ENCODE results near the gene TRIM17. TPM values are rescaled to one million over a fixed set of nuclear protein-coding genes. Genes with fewer than 3 reads are reported as not detected.

Gene TRIM17
- total RNA-seq, 1 donor from 2014 or later, result 1.3 TPM

DNA sequence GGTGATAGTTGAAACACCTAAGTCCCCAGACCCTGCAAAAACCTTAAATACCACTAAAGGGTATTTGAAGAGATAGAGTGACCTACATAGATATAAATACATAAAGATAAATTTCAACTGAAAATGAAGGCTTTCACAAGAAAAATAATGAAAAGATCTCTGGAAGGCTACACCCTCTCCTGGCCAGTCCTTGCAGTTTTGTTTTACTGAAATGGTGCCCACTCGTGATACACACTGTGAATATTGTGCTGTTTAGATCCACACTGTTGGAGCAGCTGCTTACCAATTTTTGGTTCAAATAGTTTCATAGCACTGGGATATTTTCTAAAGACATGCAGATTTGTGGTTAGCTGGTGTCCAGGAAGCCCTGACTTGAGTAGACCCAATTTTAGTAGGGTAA is 39.1 kb upstream of the TRIM17 start:
- TF ChIP-seq, protein P1, sequence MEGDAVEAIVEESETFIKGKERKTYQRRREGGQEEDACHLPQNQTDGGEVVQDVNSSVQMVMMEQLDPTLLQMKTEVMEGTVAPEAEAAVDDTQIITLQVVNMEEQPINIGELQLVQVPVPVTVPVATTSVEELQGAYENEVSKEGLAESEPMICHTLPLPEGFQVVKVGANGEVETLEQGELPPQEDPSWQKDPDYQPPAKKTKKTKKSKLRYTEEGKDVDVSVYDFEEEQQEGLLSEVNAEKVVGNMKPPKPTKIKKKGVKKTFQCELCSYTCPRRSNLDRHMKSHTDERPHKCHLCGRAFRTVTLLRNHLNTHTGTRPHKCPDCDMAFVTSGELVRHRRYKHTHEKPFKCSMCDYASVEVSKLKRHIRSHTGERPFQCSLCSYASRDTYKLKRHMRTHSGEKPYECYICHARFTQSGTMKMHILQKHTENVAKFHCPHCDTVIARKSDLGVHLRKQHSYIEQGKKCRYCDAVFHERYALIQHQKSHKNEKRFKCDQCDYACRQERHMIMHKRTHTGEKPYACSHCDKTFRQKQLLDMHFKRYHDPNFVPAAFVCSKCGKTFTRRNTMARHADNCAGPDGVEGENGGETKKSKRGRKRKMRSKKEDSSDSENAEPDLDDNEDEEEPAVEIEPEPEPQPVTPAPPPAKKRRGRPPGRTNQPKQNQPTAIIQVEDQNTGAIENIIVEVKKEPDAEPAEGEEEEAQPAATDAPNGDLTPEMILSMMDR (IDR thresholded peaks at IDR 0.05), result peak; percentile 57
- H3K9me3 Mint-ChIP-seq (ENCODE audit: unreplicated experiment), result no peaks in the 10 kb centered on the region
- peaks cover 9% of the 10 kb centered on the region for H3K36me3 Mint-ChIP-seq (ENCODE audit: unreplicated experiment)
- no peak for DNase-seq (ENCODE audit: extremely low spot score, unreplicated experiment)
- H3K27me3 Mint-ChIP-seq (ENCODE audit: unreplicated experiment), result peaks cover 2% of the 10 kb centered on the region
- H3K4me3 Mint-ChIP-seq (ENCODE audit: unreplicated experiment), result peak overlapping the region; percentile 22
- H3K4me1 Mint-ChIP-seq (ENCODE audit: unreplicated experiment), result peaks cover 31% of the 10 kb centered on the region
- H3K27ac Mint-ChIP-seq (ENCODE audit: unreplicated experiment), result no peak overlapping the region

DNA sequence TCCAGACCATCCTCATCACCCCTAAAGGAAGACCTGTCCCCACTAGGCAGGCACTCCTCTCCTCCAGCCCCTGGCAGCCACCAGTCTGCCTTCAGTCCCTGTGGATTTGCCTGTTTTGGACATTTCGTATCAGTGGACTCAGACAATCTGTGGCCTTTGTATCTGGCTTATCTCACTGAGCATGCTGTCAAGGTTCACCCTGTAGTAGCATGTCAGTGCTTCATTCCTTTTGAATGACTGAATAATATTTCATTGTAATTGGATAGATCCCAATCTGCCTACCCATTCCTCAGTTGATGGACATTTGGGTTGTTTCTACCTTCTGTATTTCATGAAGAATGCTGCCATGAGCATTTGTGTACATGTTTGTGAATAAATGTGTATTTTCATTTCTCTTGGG is 37.6 kb upstream of the TRIM17 start:
- Mint-ChIP-seq H3K27me3 (ENCODE audit: unreplicated experiment) (no peaks in the 10 kb centered on the region), H3K36me3 (ENCODE audit: unreplicated experiment) (peaks cover 9% of the 10 kb centered on the region), H3K9me3 (ENCODE audit: unreplicated experiment) (no peaks in the 10 kb centered on the region), H3K4me3 (ENCODE audit: unreplicated experiment) (no peak overlapping the region), H3K4me1 (ENCODE audit: unreplicated experiment) (peaks cover 28% of the 10 kb centered on the region), H3K27ac (ENCODE audit: unreplicated experiment) (no peak overlapping the region)
- no peak for DNase-seq (ENCODE audit: extremely low spot score, unreplicated experiment)
- TF ChIP-seq, protein P1 (IDR thresholded peaks at IDR 0.05), result no peak

DNA sequence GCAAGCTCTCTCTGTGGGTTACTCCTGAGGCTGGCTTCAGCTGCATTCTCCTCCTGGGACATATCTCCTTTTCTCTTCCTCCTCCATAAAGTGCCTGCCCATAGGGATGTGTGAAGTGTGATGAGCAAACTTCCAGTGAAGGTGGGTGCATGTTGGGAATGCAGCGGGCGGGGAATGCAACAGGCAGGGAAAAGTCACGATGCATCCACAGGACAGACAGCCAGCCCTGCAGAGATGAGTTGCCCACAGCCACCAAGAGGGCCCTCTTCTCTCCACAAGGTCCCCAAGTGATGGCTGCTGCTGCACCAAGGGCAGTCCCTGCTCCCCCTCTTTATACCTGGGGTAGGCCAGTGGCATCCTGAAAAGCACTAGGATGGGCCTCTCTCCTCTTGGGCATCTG is 37.0 kb upstream of the TRIM17 start:
- TF ChIP-seq, protein P1 (IDR thresholded peaks at IDR 0.05), result no peak
- H3K27ac Mint-ChIP-seq (ENCODE audit: unreplicated experiment), result no peak overlapping the region
- DNase-seq (ENCODE audit: extremely low spot score, unreplicated experiment), result no peak
- H3K9me3 Mint-ChIP-seq (ENCODE audit: unreplicated experiment), result no peaks in the 10 kb centered on the region
- H3K4me1 Mint-ChIP-seq (ENCODE audit: unreplicated experiment), result peaks cover 26% of the 10 kb centered on the region
- H3K36me3 Mint-ChIP-seq (ENCODE audit: unreplicated experiment), result peaks cover 9% of the 10 kb centered on the region
- H3K27me3 Mint-ChIP-seq (ENCODE audit: unreplicated experiment), result no peaks in the 10 kb centered on the region
- H3K4me3 Mint-ChIP-seq (ENCODE audit: unreplicated experiment), result no peak overlapping the region

- no peak overlapping the region for H3K4me3 Mint-ChIP-seq (ENCODE audit: unreplicated experiment)
- peaks cover 23% of the 10 kb centered on the region for H3K4me1 Mint-ChIP-seq (ENCODE audit: unreplicated experiment)
- H3K27me3 Mint-ChIP-seq (ENCODE audit: unreplicated experiment), result peaks cover 4% of the 10 kb centered on the region
- TF ChIP-seq, protein P1 (IDR thresholded peaks at IDR 0.05), result no peak
- H3K27ac Mint-ChIP-seq (ENCODE audit: unreplicated experiment), result no peak overlapping the region
- no peaks in the 10 kb centered on the region for H3K9me3 Mint-ChIP-seq (ENCODE audit: unreplicated experiment)
- H3K36me3 Mint-ChIP-seq (ENCODE audit: unreplicated experiment), result peaks cover 9% of the 10 kb centered on the region
- DNase-seq (ENCODE audit: extremely low spot score, unreplicated experiment), result no peak
Observed at GRCh38 chr1:228453022-228453560, 36.4 kb upstream of the TRIM17 start.

GRCh38 chr1:228452194-228453021 is 35.7 kb upstream of the TRIM17 start:
- no peaks in the 10 kb centered on the region for H3K9me3 Mint-ChIP-seq (ENCODE audit: unreplicated experiment)
- TF ChIP-seq, protein P1 (IDR thresholded peaks at IDR 0.05), result no peak
- no peak overlapping the region for H3K27ac Mint-ChIP-seq (ENCODE audit: unreplicated experiment)
- peaks cover 9% of the 10 kb centered on the region for H3K36me3 Mint-ChIP-seq (ENCODE audit: unreplicated experiment)
- peaks cover 11% of the 10 kb centered on the region for H3K27me3 Mint-ChIP-seq (ENCODE audit: unreplicated experiment)
- DNase-seq (ENCODE audit: extremely low spot score, unreplicated experiment), result no peak
- H3K4me1 Mint-ChIP-seq (ENCODE audit: unreplicated experiment), result peaks cover 21% of the 10 kb centered on the region
- H3K4me3 Mint-ChIP-seq (ENCODE audit: unreplicated experiment), result no peak overlapping the region
